HEK293 (cell line): ENCODE measurements around the gene VWA5A.

Experiments used
- CTCF ChIA-PET: fragments of 350-600 bp; formaldehyde crosslinking; extraction: SDS; loops from one replicate; lab custom pipeline; 2021; ENCODE audit warnings: antibody characterized with exemption; lab: Yijun Ruan, JAX
- POLR2A ChIA-PET: fragments of 300-600 bp; formaldehyde crosslinking; extraction: SDS; loops from one replicate; lab custom pipeline; 2020; ENCODE audit warnings: antibody characterized with exemption, inconsistent platforms; lab: Yijun Ruan, JAX
- H3K27ac ChIP-seq: fragments of 200-500 bp; sonication (Bioruptor generic); 2 replicates; pipeline ENCODE4 v1.5.1; 2014; ENCODE audit warnings: low read depth, low read length, control low read depth, inconsistent platforms; ENCODE audit errors: extremely low read depth
- H3K36me3 ChIP-seq, 2 experiments: fragments of 200-500 bp in 1 of 2; sonication (Bioruptor generic) in 1 of 2; 1 replicate in 1 of 2; 2 replicates in 1 of 2; pipeline ENCODE4 v1.5.1; 2014 to 2017; ENCODE audit warnings: inconsistent platforms in 2 of 2, low read length in 2 of 2; ENCODE audit not compliant: control insufficient read depth in 2 of 2, insufficient read depth in 1 of 2
- H3K4me1 ChIP-seq: fragments of 200-500 bp; sonication (Bioruptor generic); 2 replicates; pipeline ENCODE4 v1.5.1; 2014; ENCODE audit warnings: mild to moderate bottlenecking, low read length, inconsistent platforms; ENCODE audit not compliant: control insufficient read depth, insufficient read depth
- H3K4me3 ChIP-seq: 2 replicates; pipeline ENCODE4 v1.5.1; 2011; ENCODE audit warnings: low read depth, mild to moderate bottlenecking, control low read depth, low read length, moderate library complexity
- H3K9me3 ChIP-seq: fragments of 200-500 bp; sonication (Bioruptor generic); 2 replicates; pipeline ENCODE4 v1.5.1; 2014; ENCODE audit warnings: low read depth, low read length, inconsistent platforms; ENCODE audit not compliant: control insufficient read depth, insufficient read depth
- ZBTB11 ChIP-seq: fragments of 450-650 bp; formaldehyde crosslinking; conservative IDR thresholded peaks from 2 replicates; pipeline ENCODE4 v1.5.1; 2016; ENCODE audit warnings: low read depth, missing biosample characterization, missing genetic modification characterization
- ZBTB20 ChIP-seq: fragments of 450-650 bp; formaldehyde crosslinking; IDR thresholded peaks from 2 replicates; pipeline ENCODE4 v1.5.1; 2016; ENCODE audit warnings: missing biosample characterization, missing genetic modification characterization
- ZNF112 ChIP-seq: fragments of 450-650 bp; formaldehyde crosslinking; IDR thresholded peaks from 2 replicates; pipeline ENCODE4 v1.5.0; 2017; ENCODE audit warnings: missing biosample characterization, missing genetic modification characterization
- ZNF146 ChIP-seq: fragments of 450-650 bp; formaldehyde crosslinking; IDR thresholded peaks from 2 replicates; pipeline ENCODE4 v1.5.1; 2016; ENCODE audit warnings: missing biosample characterization, missing genetic modification characterization
- ZNF174 ChIP-seq: fragments of 450-650 bp; formaldehyde crosslinking; IDR thresholded peaks from 2 replicates; pipeline ENCODE4 v1.5.0; 2017; ENCODE audit warnings: missing biosample characterization, mild to moderate bottlenecking, missing genetic modification characterization
- ZNF19 ChIP-seq: fragments of 450-650 bp; formaldehyde crosslinking; IDR thresholded peaks from 2 replicates; pipeline ENCODE4; 2016; ENCODE audit warnings: missing biosample characterization, missing genetic modification characterization, low read depth
- ZNF23 ChIP-seq: fragments of 450-650 bp; formaldehyde crosslinking; IDR thresholded peaks from 2 replicates; pipeline ENCODE4 v1.5.1; 2016; ENCODE audit warnings: missing biosample characterization, missing genetic modification characterization, borderline replicate concordance
- ZNF366 ChIP-seq: fragments of 450-650 bp; formaldehyde crosslinking; conservative IDR thresholded peaks from 2 replicates; pipeline ENCODE4 v1.5.1; 2016; ENCODE audit warnings: missing biosample characterization, missing genetic modification characterization
- ZNF549 ChIP-seq: fragments of 450-650 bp; IDR thresholded peaks from 2 replicates; pipeline ENCODE4 v1.5.1; 2018; ENCODE audit warnings: missing biosample characterization, missing genetic modification characterization, mild to moderate bottlenecking, inconsistent platforms, moderate library complexity
- ZNF571 ChIP-seq: fragments of 450-650 bp; formaldehyde crosslinking; IDR thresholded peaks from 2 replicates; pipeline ENCODE4 v1.5.0; 2017; ENCODE audit warnings: missing biosample characterization, missing genetic modification characterization
- ZNF610 ChIP-seq: fragments of 450-650 bp; formaldehyde crosslinking; IDR thresholded peaks from 2 replicates; pipeline ENCODE4 v1.5.1; 2016; ENCODE audit warnings: missing biosample characterization, missing genetic modification characterization, borderline replicate concordance
- ZNF701 ChIP-seq: fragments of 450-650 bp; formaldehyde crosslinking; IDR thresholded peaks from 2 replicates; pipeline ENCODE4 v1.5.1; 2016; ENCODE audit warnings: missing biosample characterization, missing genetic modification characterization
- ZNF792 ChIP-seq: fragments of 450-650 bp; formaldehyde crosslinking; IDR thresholded peaks from 2 replicates; pipeline ENCODE4 v1.5.1; 2016; ENCODE audit warnings: missing biosample characterization, missing genetic modification characterization
- ZSCAN4 ChIP-seq: fragments of 450-650 bp; formaldehyde crosslinking; IDR thresholded peaks from 2 replicates; pipeline ENCODE4 v1.5.1; 2017; ENCODE audit warnings: missing biosample characterization, missing genetic modification characterization
- TF ChIP-seq, protein P1 (sequence below): fragments of 450-650 bp; formaldehyde crosslinking; IDR thresholded peaks from 2 replicates; pipeline ENCODE4 v1.5.1; 2016; ENCODE audit warnings: missing biosample characterization, missing genetic modification characterization
- TF ChIP-seq, protein P2 (sequence below): fragments of 450-650 bp; formaldehyde crosslinking; IDR thresholded peaks from 2 replicates; pipeline ENCODE4 v1.5.1; 2016; ENCODE audit warnings: missing biosample characterization, missing genetic modification characterization
- TF ChIP-seq, protein P3 (sequence below): fragments of 450-650 bp; formaldehyde crosslinking; IDR thresholded peaks from 2 replicates; pipeline ENCODE4 v1.5.1; 2017; ENCODE audit warnings: missing biosample characterization, missing genetic modification characterization

The VWA5A gene

GRCh38 chr11:124078591-124078990, 36.7 kb upstream of the VWA5A start:
- no peaks in the 10 kb centered on the region for H3K36me3 ChIP-seq
- POLR2A ChIA-PET: no interaction called here
- no peak overlapping the region for H3K4me3 ChIP-seq
- CTCF ChIA-PET: interaction anchor here (2.4 kb wide), 1 partner anchor 10 kb away, joined by 12 read pairs; no protein-coding TSS in a partner anchor
- H3K4me1 ChIP-seq: no peaks in the 10 kb centered on the region
- H3K27ac ChIP-seq: no peak overlapping the region
- no peak for TF ChIP-seq ZNF549 (tag by site-specific recombination)
- TF ChIP-seq ZNF792 (tag by site-specific recombination): no peak
- TF ChIP-seq ZNF112 (tag by site-specific recombination): no peak
- no peak for TF ChIP-seq ZNF701 (tag by site-specific recombination)
- no peak for TF ChIP-seq ZBTB11
- no peak for TF ChIP-seq ZNF23
- no peak for TF ChIP-seq ZNF174 (tag by site-specific recombination)
- no peak for TF ChIP-seq ZNF571 (tag by site-specific recombination)
- TF ChIP-seq, protein P1, sequence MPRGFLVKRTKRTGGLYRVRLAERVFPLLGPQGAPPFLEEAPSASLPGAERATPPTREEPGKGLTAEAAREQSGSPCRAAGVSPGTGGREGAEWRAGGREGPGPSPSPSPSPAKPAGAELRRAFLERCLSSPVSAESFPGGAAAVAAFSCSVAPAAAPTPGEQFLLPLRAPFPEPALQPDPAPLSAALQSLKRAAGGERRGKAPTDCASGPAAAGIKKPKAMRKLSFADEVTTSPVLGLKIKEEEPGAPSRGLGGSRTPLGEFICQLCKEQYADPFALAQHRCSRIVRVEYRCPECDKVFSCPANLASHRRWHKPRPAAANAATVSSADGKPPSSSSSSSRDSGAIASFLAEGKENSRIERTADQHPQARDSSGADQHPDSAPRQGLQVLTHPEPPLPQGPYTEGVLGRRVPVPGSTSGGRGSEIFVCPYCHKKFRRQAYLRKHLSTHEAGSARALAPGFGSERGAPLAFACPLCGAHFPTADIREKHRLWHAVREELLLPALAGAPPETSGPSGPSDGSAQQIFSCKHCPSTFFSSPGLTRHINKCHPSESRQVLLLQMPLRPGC (tag by site-specific recombination): no peak
- TF ChIP-seq, all 188 proteins: peak for 0
- H3K9me3 ChIP-seq: no peaks in the 10 kb centered on the region

GRCh38 chr11:124079631-124080326, 35.5 kb upstream of the VWA5A start:
- no peaks in the 10 kb centered on the region for H3K4me1 ChIP-seq
- no peak overlapping the region for H3K4me3 ChIP-seq
- CTCF ChIA-PET: interaction anchor here (0.7 to 1.3 kb wide), 2 partner anchors 10 to 15 kb away, joined by 3 read pairs; no protein-coding TSS in a partner anchor
- no peak for TF ChIP-seq ZNF19
- TF ChIP-seq, all 188 proteins: peak for 0
- Histone ChIP-seq H3K27ac (no peak overlapping the region), H3K9me3 (no peaks in the 10 kb centered on the region), H3K36me3 (no peaks in the 10 kb centered on the region)
- POLR2A ChIA-PET: no interaction called here

- Histone ChIP-seq H3K27ac (no peak overlapping the region), H3K9me3 (no peaks in the 10 kb centered on the region), H3K4me3 (no peak overlapping the region), H3K4me1 (no peaks in the 10 kb centered on the region), H3K36me3 (no peaks in the 10 kb centered on the region)
- POLR2A ChIA-PET: no interaction called here
- CTCF ChIA-PET: interaction anchor here (0.7 to 1.3 kb wide), 2 partner anchors 11 to 15 kb away, joined by 3 read pairs; no protein-coding TSS in a partner anchor
- TF ChIP-seq ZNF610 (no peak), ZBTB20 (no peak), ZNF146 (tag by site-specific recombination) (no peak), ZNF366 (no peak), ZSCAN4 (tag by site-specific recombination) (no peak)
- TF ChIP-seq, protein P2, sequence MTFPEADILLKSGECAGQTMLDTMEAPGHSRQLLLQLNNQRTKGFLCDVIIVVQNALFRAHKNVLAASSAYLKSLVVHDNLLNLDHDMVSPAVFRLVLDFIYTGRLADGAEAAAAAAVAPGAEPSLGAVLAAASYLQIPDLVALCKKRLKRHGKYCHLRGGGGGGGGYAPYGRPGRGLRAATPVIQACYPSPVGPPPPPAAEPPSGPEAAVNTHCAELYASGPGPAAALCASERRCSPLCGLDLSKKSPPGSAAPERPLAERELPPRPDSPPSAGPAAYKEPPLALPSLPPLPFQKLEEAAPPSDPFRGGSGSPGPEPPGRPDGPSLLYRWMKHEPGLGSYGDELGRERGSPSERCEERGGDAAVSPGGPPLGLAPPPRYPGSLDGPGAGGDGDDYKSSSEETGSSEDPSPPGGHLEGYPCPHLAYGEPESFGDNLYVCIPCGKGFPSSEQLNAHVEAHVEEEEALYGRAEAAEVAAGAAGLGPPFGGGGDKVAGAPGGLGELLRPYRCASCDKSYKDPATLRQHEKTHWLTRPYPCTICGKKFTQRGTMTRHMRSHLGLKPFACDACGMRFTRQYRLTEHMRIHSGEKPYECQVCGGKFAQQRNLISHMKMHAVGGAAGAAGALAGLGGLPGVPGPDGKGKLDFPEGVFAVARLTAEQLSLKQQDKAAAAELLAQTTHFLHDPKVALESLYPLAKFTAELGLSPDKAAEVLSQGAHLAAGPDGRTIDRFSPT (tag by site-specific recombination): no peak
- TF ChIP-seq, protein P1 (tag by site-specific recombination): no peak
- TF ChIP-seq, protein P3, sequence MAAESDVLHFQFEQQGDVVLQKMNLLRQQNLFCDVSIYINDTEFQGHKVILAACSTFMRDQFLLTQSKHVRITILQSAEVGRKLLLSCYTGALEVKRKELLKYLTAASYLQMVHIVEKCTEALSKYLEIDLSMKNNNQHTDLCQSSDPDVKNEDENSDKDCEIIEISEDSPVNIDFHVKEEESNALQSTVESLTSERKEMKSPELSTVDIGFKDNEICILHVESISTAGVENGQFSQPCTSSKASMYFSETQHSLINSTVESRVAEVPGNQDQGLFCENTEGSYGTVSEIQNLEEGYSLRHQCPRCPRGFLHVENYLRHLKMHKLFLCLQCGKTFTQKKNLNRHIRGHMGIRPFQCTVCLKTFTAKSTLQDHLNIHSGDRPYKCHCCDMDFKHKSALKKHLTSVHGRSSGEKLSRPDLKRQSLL (tag by site-specific recombination): no peak
These were observed 34.8 kb upstream of the VWA5A start for GRCh38 chr11:124080327-124081001.
